HepG2 (cell line): ENCODE measurements around the gene DSCAML1. TPM values are rescaled to one million over a fixed set of nuclear protein-coding genes. Genes with fewer than 3 reads are reported as not detected.

Experiments used
- AKAP8 ChIP-seq: sonication (generic); formaldehyde crosslinking; IDR thresholded peaks from 2 replicates; pipeline ENCODE4 v1.5.1; 2020; ENCODE audit warnings: mild to moderate bottlenecking, missing genetic modification reagents
- DNMT3B ChIP-seq: conservative IDR thresholded peaks from 2 replicates; pipeline ENCODE4 v1.6.1; 2016; ENCODE audit warnings: missing biosample characterization, control low read depth
- E2F1 ChIP-seq: sonication (generic); formaldehyde crosslinking; IDR thresholded peaks from 2 replicates; pipeline ENCODE4 v1.5.0; 2020; ENCODE audit warnings: missing genetic modification reagents
- FOXA1 ChIP-seq, 2 experiments: fragments of 450-650 bp in 1 of 2; sonication (generic) in 1 of 2; formaldehyde crosslinking in 1 of 2; IDR thresholded peaks; 2 replicates each; pipeline versions ENCODE4 v1.4.0 to v1.6.1; 2016 to 2020; ENCODE audit warnings: missing genetic modification reagents in 1 of 2
- GATAD1 ChIP-seq: IDR thresholded peaks from 2 replicates; pipeline ENCODE4 v1.6.1; 2016; ENCODE audit warnings: missing genetic modification reagents, missing compliant biosample characterization
- GLMP ChIP-seq: sonication (generic); formaldehyde crosslinking; IDR thresholded peaks from 2 replicates; pipeline ENCODE4 v1.9.0; 2021; ENCODE audit warnings: missing genetic modification reagents, mild to moderate bottlenecking, borderline replicate concordance
- GPN1 ChIP-seq: sonication (generic); formaldehyde crosslinking; IDR thresholded peaks from 2 replicates; pipeline ENCODE4 v1.5.1; 2020; ENCODE audit warnings: missing genetic modification reagents, borderline replicate concordance
- KLF9 ChIP-seq: IDR thresholded peaks from 2 replicates; pipeline ENCODE4 v1.6.1; 2016; ENCODE audit warnings: low read depth
- MAZ ChIP-seq, 2 experiments: sonication (generic) in 1 of 2; formaldehyde crosslinking in 1 of 2; IDR thresholded peaks; 2 replicates each; pipeline versions ENCODE4 v1.5.0 to v1.6.1; 2012 to 2020; ENCODE audit warnings: low read depth in 2 of 2, mild to moderate bottlenecking in 2 of 2, borderline replicate concordance in 1 of 2, improper control_type of control experiment in 1 of 2, low read length in 1 of 2, missing genetic modification reagents in 1 of 2, moderate library complexity in 1 of 2
- NFKB2 ChIP-seq: sonication (generic); formaldehyde crosslinking; IDR thresholded peaks from 2 replicates; pipeline ENCODE4 v1.4.0; 2020; ENCODE audit warnings: missing genetic modification reagents, borderline replicate concordance
- RARA ChIP-seq: IDR thresholded peaks from 2 replicates; pipeline ENCODE4 v1.6.1; 2016; ENCODE audit warnings: missing genetic modification reagents, missing compliant biosample characterization
- SALL2 ChIP-seq: sonication (generic); formaldehyde crosslinking; IDR thresholded peaks from 2 replicates; pipeline ENCODE4 v1.8.1; 2023; ENCODE audit warnings: mild to moderate bottlenecking, missing genetic modification reagents, inconsistent platforms
- TFAP4 ChIP-seq: sonication (generic); IDR thresholded peaks from 2 replicates; pipeline ENCODE4 v1.6.1; 2016; ENCODE audit warnings: low read depth, borderline replicate concordance
- ZNF253 ChIP-seq: sonication (generic); formaldehyde crosslinking; IDR thresholded peaks from 2 replicates; pipeline ENCODE4 v1.8.0; 2022; ENCODE audit warnings: mild to moderate bottlenecking, missing genetic modification reagents, borderline replicate concordance
- ZNF570 ChIP-seq: sonication (generic); formaldehyde crosslinking; IDR thresholded peaks from 2 replicates; pipeline ENCODE4 v1.4.0; 2020; ENCODE audit warnings: mild to moderate bottlenecking, missing genetic modification reagents, borderline replicate concordance
- polyA plus RNA-seq, 8 experiments: library from polyadenylated mRNA; depleted of rRNA in 3 of 8; stranded (reverse) in 7 of 8; unstranded in 1 of 8; fragments of >200 nt; fragmentation: Illumina TruSeq in 4 of 8; extraction: Trizol in 4 of 8; gene quantifications; 2 replicates each; pipeline versions ENCODE4 v1.2.1 to v1.2.3, GENCODE V29; 2011 to 2016; ENCODE audit warnings: low read depth in 4 of 8, missing spikeins in 1 of 8, mixed read lengths in 1 of 8; ENCODE audit not compliant: insufficient read depth in 1 of 8
- total RNA-seq, 5 experiments: library from RNA; depleted of rRNA; stranded (reverse); fragments of >200 nt; fragmentation: Illumina TruSeq; extraction: Trizol; gene quantifications; 2 replicates each; pipeline ENCODE4 v1.2.3, GENCODE V29; 2016; ENCODE audit warnings: low read depth in 1 of 5
- TF ChIP-seq, protein P1 (sequence below): sonication (generic); formaldehyde crosslinking; IDR thresholded peaks from 2 replicates; pipeline ENCODE4 v1.4.0; 2020; ENCODE audit warnings: missing genetic modification reagents
- TF ChIP-seq, protein P2 (sequence below): sonication (generic); formaldehyde crosslinking; IDR thresholded peaks from 2 replicates; pipeline ENCODE4 v1.4.0; 2020; ENCODE audit warnings: low read depth, missing genetic modification reagents
- TF ChIP-seq, protein P3 (sequence below): sonication (generic); formaldehyde crosslinking; IDR thresholded peaks from 2 replicates; pipeline ENCODE4 v1.8.1; 2023; ENCODE audit warnings: mild to moderate bottlenecking, missing genetic modification reagents

Gene DSCAML1
- total and polyA plus RNA-seq, 2 of the 13 experiments (the other 11 are each of a cell fraction or from before 2014, with no cell fraction given): 0.29 to 0.40 TPM

DNA sequence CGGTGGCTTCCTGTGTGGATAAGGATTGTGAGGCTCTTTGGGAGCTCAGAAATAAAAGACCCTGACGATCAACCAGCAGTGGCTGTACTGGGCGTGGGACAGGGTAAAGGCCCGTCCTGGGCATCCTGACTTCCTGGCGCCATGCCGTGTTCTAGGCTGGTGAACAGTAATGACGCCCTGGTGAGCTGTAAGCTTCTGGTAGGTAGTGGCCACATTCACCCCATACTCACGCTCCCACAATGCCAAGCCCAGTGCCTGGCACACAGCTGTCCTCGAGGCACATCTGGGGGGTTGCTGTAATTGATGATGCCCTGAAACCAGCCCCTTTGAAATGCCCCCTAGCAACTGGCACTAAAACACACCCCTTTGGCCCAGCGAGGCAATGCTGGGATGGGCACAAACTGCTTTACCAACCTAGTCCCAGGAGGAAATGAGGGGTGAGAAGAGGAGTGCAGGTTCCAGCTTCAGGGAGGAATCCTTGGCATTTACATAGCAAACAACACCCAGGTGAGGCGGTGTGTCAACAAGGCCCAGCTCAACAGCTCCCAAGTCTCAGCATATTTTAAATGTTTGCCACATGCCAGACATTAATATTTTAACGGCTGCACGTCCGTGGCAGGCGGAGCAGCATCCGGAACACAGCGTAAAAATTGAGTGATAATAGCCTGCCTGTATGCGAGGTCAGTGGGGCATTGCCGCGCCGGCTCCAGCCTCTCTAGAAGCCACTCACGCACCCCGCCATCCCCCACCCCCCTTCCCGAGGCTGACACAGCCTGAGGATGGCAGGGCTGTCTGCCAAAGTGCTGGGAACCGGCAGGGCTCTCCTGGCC is 79.3 kb downstream of the DSCAML1 start (continued):
- TF ChIP-seq E2F1 (CRISPR knock-in tag): no peak
- TF ChIP-seq DNMT3B (CRISPR knock-in tag): no peak
- no peak for TF ChIP-seq KLF9 (CRISPR knock-in tag)
- no peak for TF ChIP-seq AKAP8
- TF ChIP-seq FOXA1 (IDR thresholded peaks at IDR 0.05): peak; percentile 66
- TF ChIP-seq FOXA1 (CRISPR knock-in tag; IDR thresholded peaks at IDR 0.05): peak; percentile 91
- TF ChIP-seq ZNF570: no peak
- TF ChIP-seq ZNF253 (CRISPR knock-in tag): no peak
- TF ChIP-seq, protein P1, sequence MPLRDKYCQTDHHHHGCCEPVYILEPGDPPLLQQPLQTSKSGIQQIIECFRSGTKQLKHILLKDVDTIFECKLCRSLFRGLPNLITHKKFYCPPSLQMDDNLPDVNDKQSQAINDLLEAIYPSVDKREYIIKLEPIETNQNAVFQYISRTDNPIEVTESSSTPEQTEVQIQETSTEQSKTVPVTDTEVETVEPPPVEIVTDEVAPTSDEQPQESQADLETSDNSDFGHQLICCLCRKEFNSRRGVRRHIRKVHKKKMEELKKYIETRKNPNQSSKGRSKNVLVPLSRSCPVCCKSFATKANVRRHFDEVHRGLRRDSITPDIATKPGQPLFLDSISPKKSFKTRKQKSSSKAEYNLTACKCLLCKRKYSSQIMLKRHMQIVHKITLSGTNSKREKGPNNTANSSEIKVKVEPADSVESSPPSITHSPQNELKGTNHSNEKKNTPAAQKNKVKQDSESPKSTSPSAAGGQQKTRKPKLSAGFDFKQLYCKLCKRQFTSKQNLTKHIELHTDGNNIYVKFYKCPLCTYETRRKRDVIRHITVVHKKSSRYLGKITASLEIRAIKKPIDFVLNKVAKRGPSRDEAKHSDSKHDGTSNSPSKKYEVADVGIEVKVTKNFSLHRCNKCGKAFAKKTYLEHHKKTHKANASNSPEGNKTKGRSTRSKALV (CRISPR knock-in tag): no peak
- peak; percentile 85; the same call in 1 of the 2 replicates for TF ChIP-seq TFAP4
- no peak for TF ChIP-seq SALL2 (CRISPR knock-in tag)
- TF ChIP-seq, protein P2, sequence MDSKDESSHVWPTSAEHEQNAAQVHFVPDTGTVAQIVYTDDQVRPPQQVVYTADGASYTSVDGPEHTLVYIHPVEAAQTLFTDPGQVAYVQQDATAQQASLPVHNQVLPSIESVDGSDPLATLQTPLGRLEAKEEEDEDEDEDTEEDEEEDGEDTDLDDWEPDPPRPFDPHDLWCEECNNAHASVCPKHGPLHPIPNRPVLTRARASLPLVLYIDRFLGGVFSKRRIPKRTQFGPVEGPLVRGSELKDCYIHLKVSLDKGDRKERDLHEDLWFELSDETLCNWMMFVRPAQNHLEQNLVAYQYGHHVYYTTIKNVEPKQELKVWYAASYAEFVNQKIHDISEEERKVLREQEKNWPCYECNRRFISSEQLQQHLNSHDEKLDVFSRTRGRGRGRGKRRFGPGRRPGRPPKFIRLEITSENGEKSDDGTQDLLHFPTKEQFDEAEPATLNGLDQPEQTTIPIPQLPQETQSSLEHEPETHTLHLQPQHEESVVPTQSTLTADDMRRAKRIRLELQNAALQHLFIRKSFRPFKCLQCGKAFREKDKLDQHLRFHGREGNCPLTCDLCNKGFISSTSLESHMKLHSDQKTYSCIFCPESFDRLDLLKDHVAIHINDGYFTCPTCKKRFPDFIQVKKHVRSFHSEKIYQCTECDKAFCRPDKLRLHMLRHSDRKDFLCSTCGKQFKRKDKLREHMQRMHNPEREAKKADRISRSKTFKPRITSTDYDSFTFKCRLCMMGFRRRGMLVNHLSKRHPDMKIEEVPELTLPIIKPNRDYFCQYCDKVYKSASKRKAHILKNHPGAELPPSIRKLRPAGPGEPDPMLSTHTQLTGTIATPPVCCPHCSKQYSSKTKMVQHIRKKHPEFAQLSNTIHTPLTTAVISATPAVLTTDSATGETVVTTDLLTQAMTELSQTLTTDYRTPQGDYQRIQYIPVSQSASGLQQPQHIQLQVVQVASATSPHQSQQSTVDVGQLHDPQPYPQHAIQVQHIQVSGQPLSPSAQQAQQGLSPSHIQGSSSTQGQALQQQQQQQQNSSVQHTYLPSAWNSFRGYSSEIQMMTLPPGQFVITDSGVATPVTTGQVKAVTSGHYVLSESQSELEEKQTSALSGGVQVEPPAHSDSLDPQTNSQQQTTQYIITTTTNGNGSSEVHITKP (CRISPR knock-in tag): no peak
- no peak for TF ChIP-seq MAZ (IDR thresholded peaks at IDR 0.05; ENCODE audit: borderline replicate concordance, low read depth, low read length)
- no peak for TF ChIP-seq MAZ (CRISPR knock-in tag; IDR thresholded peaks at IDR 0.05; ENCODE audit: low read depth)
- TF ChIP-seq GATAD1: no peak
- no peak for TF ChIP-seq GPN1 (CRISPR knock-in tag)
- no peak for TF ChIP-seq NFKB2 (CRISPR knock-in tag)
- TF ChIP-seq, protein P3, sequence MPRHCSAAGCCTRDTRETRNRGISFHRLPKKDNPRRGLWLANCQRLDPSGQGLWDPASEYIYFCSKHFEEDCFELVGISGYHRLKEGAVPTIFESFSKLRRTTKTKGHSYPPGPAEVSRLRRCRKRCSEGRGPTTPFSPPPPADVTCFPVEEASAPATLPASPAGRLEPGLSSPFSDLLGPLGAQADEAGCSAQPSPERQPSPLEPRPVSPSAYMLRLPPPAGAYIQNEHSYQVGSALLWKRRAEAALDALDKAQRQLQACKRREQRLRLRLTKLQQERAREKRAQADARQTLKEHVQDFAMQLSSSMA (CRISPR knock-in tag): no peak
- TF ChIP-seq GLMP: no peak
- TF ChIP-seq RARA (CRISPR knock-in tag): peak; percentile 76
